Hepatocyte (in vitro differentiated cells): ENCODE data around the gene HIBADH.

Experiments
- EZH2 ChIP-seq: fragments of 200-600 bp; sonication (generic); IDR thresholded peaks from 2 replicates; pipeline ENCODE4 v1.6.1; 2016; ENCODE audit warnings: antibody characterized with exemption, mild to moderate bottlenecking, borderline replicate concordance
- EZH2phosphoT487 ChIP-seq: fragments of 200-600 bp; sonication (generic); IDR thresholded peaks from one replicate; pipeline ENCODE4 v1.6.1; 2018; ENCODE audit warnings: antibody characterized with exemption, mild to moderate bottlenecking, low read depth, moderate library complexity; ENCODE audit not compliant: unreplicated experiment, severe bottlenecking
- TF ChIP-seq, protein P1 (sequence below): fragments of 200-600 bp; sonication (generic); IDR thresholded peaks from 2 replicates; pipeline ENCODE4 v1.5.1; 2016; ENCODE audit warnings: antibody characterized with exemption, mild to moderate bottlenecking; ENCODE audit not compliant: poor library complexity

GRCh38 chr7:27519793-27520469 lies 142.8 kb downstream of the HIBADH start:
- TF ChIP-seq EZH2: no peak
- TF ChIP-seq, protein P1, sequence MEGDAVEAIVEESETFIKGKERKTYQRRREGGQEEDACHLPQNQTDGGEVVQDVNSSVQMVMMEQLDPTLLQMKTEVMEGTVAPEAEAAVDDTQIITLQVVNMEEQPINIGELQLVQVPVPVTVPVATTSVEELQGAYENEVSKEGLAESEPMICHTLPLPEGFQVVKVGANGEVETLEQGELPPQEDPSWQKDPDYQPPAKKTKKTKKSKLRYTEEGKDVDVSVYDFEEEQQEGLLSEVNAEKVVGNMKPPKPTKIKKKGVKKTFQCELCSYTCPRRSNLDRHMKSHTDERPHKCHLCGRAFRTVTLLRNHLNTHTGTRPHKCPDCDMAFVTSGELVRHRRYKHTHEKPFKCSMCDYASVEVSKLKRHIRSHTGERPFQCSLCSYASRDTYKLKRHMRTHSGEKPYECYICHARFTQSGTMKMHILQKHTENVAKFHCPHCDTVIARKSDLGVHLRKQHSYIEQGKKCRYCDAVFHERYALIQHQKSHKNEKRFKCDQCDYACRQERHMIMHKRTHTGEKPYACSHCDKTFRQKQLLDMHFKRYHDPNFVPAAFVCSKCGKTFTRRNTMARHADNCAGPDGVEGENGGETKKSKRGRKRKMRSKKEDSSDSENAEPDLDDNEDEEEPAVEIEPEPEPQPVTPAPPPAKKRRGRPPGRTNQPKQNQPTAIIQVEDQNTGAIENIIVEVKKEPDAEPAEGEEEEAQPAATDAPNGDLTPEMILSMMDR: no peak
- no peak for TF ChIP-seq EZH2phosphoT487
